Ishikawa (cell line): ENCODE data around the gene RETREG3.

Experiments
- EP300 ChIP-seq: IDR thresholded peaks from 2 replicates; pipeline ENCODE4 v1.6.1; 2012; ENCODE audit warnings: borderline replicate concordance
- NFIC ChIP-seq: IDR thresholded peaks from 2 replicates; pipeline ENCODE4 v1.6.1; 2012
- RAD21 ChIP-seq: IDR thresholded peaks from 2 replicates; pipeline ENCODE4 v1.6.1; 2012; ENCODE audit warnings: low read depth
- TCF12 ChIP-seq: IDR thresholded peaks from 2 replicates; pipeline ENCODE4 v1.6.1; 2012; ENCODE audit warnings: low read depth
- TEAD4 ChIP-seq: IDR thresholded peaks from 2 replicates; pipeline ENCODE4 v1.6.1; 2012
- YY1 ChIP-seq: IDR thresholded peaks from 2 replicates; pipeline ENCODE4 v1.6.1; 2012; ENCODE audit warnings: low read depth

DNA sequence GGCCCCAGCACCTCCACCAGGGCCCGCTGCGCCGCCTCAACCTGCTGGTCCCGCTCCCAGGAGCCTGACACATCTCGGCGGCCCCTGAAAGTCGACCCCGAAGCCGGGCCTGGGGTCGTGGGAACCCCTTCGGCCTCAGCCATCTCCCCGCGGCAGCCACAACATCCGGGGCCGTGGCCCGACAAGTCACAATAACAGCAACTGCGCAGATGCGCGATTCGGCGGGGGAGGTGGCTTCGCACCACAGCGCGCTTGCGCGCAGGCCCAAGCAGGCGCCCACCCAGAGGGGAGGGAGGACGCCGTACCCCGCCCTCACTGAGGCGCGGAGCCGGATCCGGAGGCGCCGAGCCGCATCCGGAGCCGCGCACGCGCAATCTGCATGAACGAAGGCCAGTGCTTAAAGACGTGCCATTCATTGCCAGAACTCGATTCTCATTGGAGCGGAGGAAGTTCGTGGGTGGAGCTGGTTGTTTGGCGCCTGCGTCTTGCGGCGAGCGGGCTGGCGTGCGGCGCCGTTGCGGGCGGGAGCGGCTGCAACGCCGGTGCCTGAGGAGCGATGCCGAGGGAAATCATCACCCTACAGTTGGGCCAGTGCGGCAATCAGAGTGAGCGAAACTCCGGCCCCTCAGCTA lies at the start of gene RETREG3, which contains the start of gene TUBG1:
- TF ChIP-seq EP300 (no peak), RAD21 (no peak), TCF12 (peak; percentile 33; the same call in 1 of the 2 replicates), TEAD4 (0 out of 2 replicates have a peak, but pooled peaks have one; percentile 25), YY1 (peak; percentile 30), NFIC (peak; percentile 11; the same call in 1 of the 2 replicates)
